GM23338 (cell line): ENCODE measurements around the gene PSMA5. TPM values are rescaled to one million over a fixed set of nuclear protein-coding genes. Genes with fewer than 3 reads are reported as not detected.
A peak's percentile ranks its signal among the peaks of the same experiment; 100 is the strongest.
"Not testable (repeated sequence)": the region's sequence is repeated elsewhere in the genome, so short reads cannot be mapped to it uniquely, and the experiment has no call there.

ENCODE experiments used
- ATAC-seq: fragments of 200-7000 bp; cut with Tn5 transposase; 3 replicates; pipeline ENCODE4 v1.9.1; 2020
- DNase-seq: peaks from one replicate; pipeline ENCODE4 v3.0.0-alpha.2; 2015; ENCODE audit warnings: low spot score
- H2AFZ ChIP-seq: fragments of 200-600 bp; sonication (generic); 2 replicates; pipeline ENCODE4 v1.8.0; 2016; ENCODE audit warnings: antibody characterized with exemption, mild to moderate bottlenecking, moderate library complexity
- H3F3A ChIP-seq: fragments of 200-600 bp; sonication (generic); replicated peaks from 2 replicates; pipeline ENCODE4 v1.8.0; 2017; ENCODE audit warnings: antibody characterized with exemption, mixed run types, low read depth
- H3K27ac ChIP-seq: fragments of 200-600 bp; sonication (generic); 2 replicates; pipeline ENCODE4 v1.6.1; 2016; ENCODE audit warnings: low read depth
- H3K27me3 ChIP-seq: fragments of 200-600 bp; sonication (generic); 2 replicates; pipeline ENCODE4 v1.8.0; 2016; ENCODE audit warnings: mild to moderate bottlenecking, mixed run types, moderate library complexity; ENCODE audit not compliant: insufficient read depth
- H3K36me3 ChIP-seq: fragments of 200-600 bp; sonication (generic); 2 replicates; pipeline ENCODE4 v1.8.0; 2016; ENCODE audit warnings: mild to moderate bottlenecking; ENCODE audit not compliant: insufficient read depth
- H3K4me1 ChIP-seq: fragments of 200-600 bp; sonication (generic); 2 replicates; pipeline ENCODE4 v1.8.0; 2016; ENCODE audit warnings: mild to moderate bottlenecking, moderate library complexity; ENCODE audit not compliant: insufficient read depth
- H3K4me2 ChIP-seq: fragments of 200-600 bp; sonication (generic); 2 replicates; pipeline ENCODE4 v1.7.1; 2017; ENCODE audit warnings: mixed run types
- H3K4me3 ChIP-seq: fragments of 200-600 bp; sonication (generic); 2 replicates; pipeline ENCODE4 v1.6.1; 2016; ENCODE audit warnings: mixed run types
- H3K79me2 ChIP-seq: fragments of 200-600 bp; sonication (generic); replicated peaks from 2 replicates; pipeline ENCODE4 v1.8.0; 2017; ENCODE audit warnings: mild to moderate bottlenecking; ENCODE audit not compliant: insufficient read depth
- H3K9me2 ChIP-seq: fragments of 200-600 bp; sonication (generic); 2 replicates; pipeline ENCODE4 v1.8.0; 2017; ENCODE audit not compliant: insufficient read depth
- H4K20me1 ChIP-seq: fragments of 200-600 bp; sonication (generic); replicated peaks from 2 replicates; pipeline ENCODE4 v1.8.0; 2017; ENCODE audit warnings: mild to moderate bottlenecking; ENCODE audit not compliant: insufficient read depth
- H3K27ac Mint-ChIP-seq: 2 replicates; pipeline ENCODE4 v1.8.0; 2020; ENCODE audit warnings: inconsistent platforms, mild to moderate bottlenecking, moderate library complexity, mixed read lengths
- H3K27me3 Mint-ChIP-seq: 3 replicates; pipeline ENCODE4 v1.8.0; 2022; ENCODE audit warnings: low read depth, mild to moderate bottlenecking, moderate library complexity, mixed read lengths, inconsistent platforms; ENCODE audit not compliant: insufficient read depth, poor library complexity
- H3K36me3 Mint-ChIP-seq: 3 replicates; pipeline ENCODE4 v1.8.0; 2021; ENCODE audit warnings: low read depth, mild to moderate bottlenecking, inconsistent platforms, moderate library complexity, mixed read lengths
- H3K4me1 Mint-ChIP-seq: 3 replicates; pipeline ENCODE4 v1.8.0; 2020; ENCODE audit warnings: mild to moderate bottlenecking, inconsistent platforms, mixed read lengths
- H3K4me3 Mint-ChIP-seq: 3 replicates; pipeline ENCODE4 v1.8.0; 2021; ENCODE audit warnings: moderate library complexity, mild to moderate bottlenecking, inconsistent platforms, mixed read lengths
- H3K9me3 Mint-ChIP-seq: 3 replicates; pipeline ENCODE4 v1.8.0; 2020; ENCODE audit warnings: moderate library complexity, mild to moderate bottlenecking, inconsistent platforms, mixed read lengths
- CREB1 ChIP-seq: fragments of 250-450 bp; sonication (Bioruptor Pico); IDR thresholded peaks from 2 replicates; pipeline ENCODE4 v1.5.0; 2020; ENCODE audit warnings: low read depth, mild to moderate bottlenecking, moderate library complexity
- CTCF ChIP-seq, 2 experiments: fragments of 200-600 bp in 1 of 2; sonication (generic) in 1 of 2; conservative IDR thresholded peaks; 2 replicates each; pipeline versions ENCODE4 v1.5.1 to v1.6.1; 2016 to 2017; ENCODE audit warnings: antibody characterized with exemption in 2 of 2, low read depth in 2 of 2, mild to moderate bottlenecking in 2 of 2, moderate library complexity in 1 of 2
- ETS1 ChIP-seq: IDR thresholded peaks from 2 replicates; pipeline ENCODE4 v1.6.1; 2016; ENCODE audit warnings: antibody characterized with exemption
- EZH2 ChIP-seq: fragments of 200-600 bp; sonication (generic); IDR thresholded peaks from one replicate; pipeline ENCODE4 v1.8.0; 2017; ENCODE audit warnings: antibody characterized with exemption, mild to moderate bottlenecking, low read depth; ENCODE audit not compliant: unreplicated experiment
- EZH2phosphoT487 ChIP-seq: fragments of 200-600 bp; sonication (generic); IDR thresholded peaks from one replicate; pipeline ENCODE4 v1.8.1; 2018; ENCODE audit warnings: antibody characterized with exemption; ENCODE audit not compliant: unreplicated experiment
- JUNB ChIP-seq: IDR thresholded peaks from one replicate; pipeline ENCODE4 v1.6.1; 2016; ENCODE audit warnings: antibody characterized with exemption; ENCODE audit not compliant: unreplicated experiment
- NANOG ChIP-seq: IDR thresholded peaks from 2 replicates; pipeline ENCODE4 v1.6.1; 2016; ENCODE audit warnings: antibody characterized with exemption, borderline replicate concordance
- REST ChIP-seq: IDR thresholded peaks from one replicate; pipeline ENCODE4 v1.6.1; 2018; ENCODE audit warnings: antibody characterized with exemption; ENCODE audit not compliant: unreplicated experiment
- STAT1 ChIP-seq: IDR thresholded peaks from one replicate; pipeline ENCODE4 v1.6.1; 2016; ENCODE audit warnings: antibody characterized with exemption; ENCODE audit not compliant: unreplicated experiment
- polyA plus RNA-seq: library from polyadenylated mRNA; unstranded; fragments of >200 nt; fragmentation: Nextera tagmentation; extraction: Ambion mirVana; gene quantifications from 2 replicates; pipeline ENCODE4 v1.2.1, GENCODE V29; 2016
- total RNA-seq: library from RNA; depleted of rRNA; stranded (reverse); fragments of >200 nt; shearing (Covaris generic); gene quantifications from 2 replicates; pipeline ENCODE4 v1.2.3, GENCODE V29; 2014

The PSMA5 gene
- total and polyA plus RNA-seq, 2 experiments from 2014 or later: 104 to 126 TPM

GRCh38 chr1:109395282-109395599 is 31.0 kb downstream of the PSMA5 start:
- peaks cover 31% of the 10 kb centered on the region for H3K4me1 ChIP-seq
- not testable (repeated sequence) for H3K36me3 Mint-ChIP-seq, ATAC-seq, H3F3A ChIP-seq, H2AFZ ChIP-seq, H3K27ac Mint-ChIP-seq, H3K27me3 ChIP-seq, H3K9me3 Mint-ChIP-seq, H3K9me2 ChIP-seq, H3K36me3 ChIP-seq, DNase-seq, H3K4me2 ChIP-seq, H3K4me3 Mint-ChIP-seq
- H4K20me1 ChIP-seq: peaks cover 15% of the 10 kb centered on the region
- peaks cover 67% of the 10 kb centered on the region for H3K79me2 ChIP-seq
- H3K4me1 Mint-ChIP-seq: peaks cover 47% of the 10 kb centered on the region
- H3K4me3 ChIP-seq: 0 out of 2 replicates have a peak overlapping the region, but pooled peaks have one; percentile 71
- H3K27me3 Mint-ChIP-seq: peaks cover 14% of the 10 kb centered on the region
- peak overlapping the region; percentile 53; the same call in 1 of the 2 replicates for H3K27ac ChIP-seq

- peaks cover 72% of the 10 kb centered on the region for H3K79me2 ChIP-seq
These were observed 31.5 kb downstream of the PSMA5 start for GRCh38 chr1:109394591-109395281.

DNA sequence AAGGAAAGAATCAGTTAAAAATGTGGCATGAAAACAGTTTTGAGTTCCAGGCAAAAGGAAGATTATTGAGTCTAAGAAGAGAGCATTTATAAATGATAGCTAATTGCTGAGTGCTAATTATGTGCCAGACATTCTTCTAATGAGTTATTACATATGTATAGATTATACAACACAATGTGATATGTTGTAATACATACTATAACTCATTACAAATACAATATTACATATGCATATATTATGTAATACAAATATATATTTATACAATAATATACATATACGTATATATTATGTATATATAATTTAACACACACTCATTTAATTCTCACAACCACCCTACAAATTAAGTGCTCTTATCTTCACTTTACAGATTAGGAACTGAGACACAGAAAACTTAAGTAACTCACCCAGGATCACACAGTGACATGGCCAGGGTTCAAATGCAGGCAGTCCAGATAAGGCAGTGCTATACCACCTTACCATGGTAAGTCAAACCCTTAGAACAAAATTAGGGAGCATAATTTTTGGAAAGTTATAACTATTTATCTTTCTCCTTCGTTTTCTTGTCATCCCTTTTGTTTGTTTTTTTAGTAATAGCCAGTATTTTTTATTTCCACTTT is 32.5 kb downstream of the PSMA5 start:
- H3K4me2 ChIP-seq: no peak overlapping the region
- peaks cover 6% of the 10 kb centered on the region for H3F3A ChIP-seq
- no peaks in the 10 kb centered on the region for H3K27me3 ChIP-seq
- no peak overlapping the region for H3K4me3 Mint-ChIP-seq
- peaks cover 15% of the 10 kb centered on the region for H4K20me1 ChIP-seq
- no peak overlapping the region for H3K27ac Mint-ChIP-seq
- no peaks in the 10 kb centered on the region; the same call in 2 of the 3 replicates for H3K36me3 Mint-ChIP-seq
- no peaks in the 10 kb centered on the region for H3K36me3 ChIP-seq
- H3K4me3 ChIP-seq: no peak overlapping the region
- no peaks in the 10 kb centered on the region for H3K9me3 Mint-ChIP-seq
- DNase-seq: no peak
- H3K4me1 ChIP-seq: peaks cover 26% of the 10 kb centered on the region
- no peak overlapping the region for H3K27ac ChIP-seq
- H3K4me1 Mint-ChIP-seq: peaks cover 44% of the 10 kb centered on the region
- no peak overlapping the region for H2AFZ ChIP-seq
- no peaks in the 10 kb centered on the region for H3K9me2 ChIP-seq
- H3K27me3 Mint-ChIP-seq: peaks cover 12% of the 10 kb centered on the region
- no peak for ATAC-seq
- H3K79me2 ChIP-seq: peaks cover 82% of the 10 kb centered on the region
- TF ChIP-seq NANOG: no peak
- TF ChIP-seq EZH2phosphoT487: no peak
- TF ChIP-seq EZH2: no peak
- TF ChIP-seq JUNB: no peak
- TF ChIP-seq CTCF (conservative IDR thresholded peaks at IDR 0.05; ENCODE audit: low read depth in 2 of 2): no peak
- no peak for TF ChIP-seq STAT1
- TF ChIP-seq CREB1 (CRISPR knock-in tag): no peak
- TF ChIP-seq REST: no peak
- TF ChIP-seq ETS1: no peak

More at GRCh38 chr1:109394591-109395281, 31.5 kb downstream of the PSMA5 start:
- Mint-ChIP-seq H3K4me3 (no peak overlapping the region; the same call in 2 of the 3 replicates), H3K4me1 (peaks cover 51% of the 10 kb centered on the region), H3K9me3 (no peaks in the 10 kb centered on the region), H3K27me3 (peaks cover 12% of the 10 kb centered on the region), H3K27ac (no peak overlapping the region), H3K36me3 (no peaks in the 10 kb centered on the region; the same call in 2 of the 3 replicates)
- Histone ChIP-seq H3K4me1 (peaks cover 31% of the 10 kb centered on the region), H2AFZ (no peak overlapping the region), H3K9me2 (no peaks in the 10 kb centered on the region), H3K27ac (no peak overlapping the region), H3K36me3 (no peaks in the 10 kb centered on the region), H3K27me3 (no peaks in the 10 kb centered on the region), H3K4me2 (no peak overlapping the region), H3K4me3 (no peak overlapping the region), H3F3A (peaks cover 9% of the 10 kb centered on the region), H4K20me1 (peaks cover 15% of the 10 kb centered on the region)
- no peak for DNase-seq
- no peak for TF ChIP-seq EZH2
- no peak for ATAC-seq
